Cardiac septum (tissue), 1 donor: Measurements from ENCODE around the gene MSH6. TPM values are rescaled to one million over a fixed set of nuclear protein-coding genes. Genes with fewer than 3 reads are reported as not detected.

Source experiments
- DNase-seq: peaks from one replicate; pipeline ENCODE4 v3.0.0-alpha.2; 2020; ENCODE audit warnings: low spot score
- intact Hi-C: fragments of 100-400 bp; cut with DNase I; formaldehyde crosslinking; loops from one replicate; pipeline ENCODE4 v1.14.0; 2022
- long read RNA-seq: library from polyadenylated mRNA; unstranded; transcript quantifications from one replicate; pipeline ENCODE4 v2.0.0, GENCODE V29; 2021
- total RNA-seq: library from RNA; stranded (reverse); fragmentation: NEBNext Ultra II Directional; extraction: Animal tissue kit (Norgen Biotek cat#: 25700); gene quantifications from one replicate; pipeline ENCODE4 v1.2.1, GENCODE V29; 2021
- donor health status: DM: no; HTN: no; CAD: no.

The MSH6 gene
- 22.0 TPM for total RNA-seq
- long read RNA-seq, full-length matches to known transcripts, result 10 of 12 reads
- long read RNA-seq, partial matches to known transcripts, result 2 of 12 reads
- long read RNA-seq, other reads (novel, unspliced or antisense), result 0 of 12 reads

- intact Hi-C loops, result loop anchor here (2.0 to 5.0 kb wide), 2 partner anchors 124 to 324 kb away; partner anchors contain the start of gene FBXO11
- DNase-seq, result peak; percentile 95
Observed at GRCh38 chr2:47782671-47783485, at the start of gene MSH6. TSS of gene MSH6 (plus strand) at chr2:47783145. CDS start at chr2:47783234, 89 bp downstream.

- intact Hi-C loops, result no loop called here
Observed at GRCh38 chr2:47735136-47735869, 47.6 kb upstream of the MSH6 start.

DNA sequence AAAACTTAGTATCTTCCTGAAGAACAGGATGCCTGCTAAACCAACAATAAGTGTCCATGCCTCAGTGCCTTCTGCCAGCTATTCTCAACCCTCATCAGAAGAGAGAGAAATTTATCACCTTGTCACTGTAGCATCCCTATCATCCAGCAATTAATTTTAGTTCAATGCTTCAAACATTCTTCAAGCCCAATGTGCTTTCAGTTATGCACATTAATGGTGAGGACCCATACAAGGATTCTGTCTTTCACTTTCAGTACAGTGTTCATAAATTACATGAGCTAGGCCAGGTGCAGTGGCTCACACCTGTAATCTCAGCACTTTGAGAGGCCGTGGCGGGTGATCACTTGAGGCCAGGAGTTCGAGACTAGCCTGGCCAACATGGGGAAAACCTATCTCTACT, 47.0 kb upstream of the MSH6 start:
- intact Hi-C loops, result no loop called here
- DNase-seq, result no peak

More at GRCh38 chr2:47735136-47735869, 47.6 kb upstream of the MSH6 start:
- DNase-seq, result no peak

DNA sequence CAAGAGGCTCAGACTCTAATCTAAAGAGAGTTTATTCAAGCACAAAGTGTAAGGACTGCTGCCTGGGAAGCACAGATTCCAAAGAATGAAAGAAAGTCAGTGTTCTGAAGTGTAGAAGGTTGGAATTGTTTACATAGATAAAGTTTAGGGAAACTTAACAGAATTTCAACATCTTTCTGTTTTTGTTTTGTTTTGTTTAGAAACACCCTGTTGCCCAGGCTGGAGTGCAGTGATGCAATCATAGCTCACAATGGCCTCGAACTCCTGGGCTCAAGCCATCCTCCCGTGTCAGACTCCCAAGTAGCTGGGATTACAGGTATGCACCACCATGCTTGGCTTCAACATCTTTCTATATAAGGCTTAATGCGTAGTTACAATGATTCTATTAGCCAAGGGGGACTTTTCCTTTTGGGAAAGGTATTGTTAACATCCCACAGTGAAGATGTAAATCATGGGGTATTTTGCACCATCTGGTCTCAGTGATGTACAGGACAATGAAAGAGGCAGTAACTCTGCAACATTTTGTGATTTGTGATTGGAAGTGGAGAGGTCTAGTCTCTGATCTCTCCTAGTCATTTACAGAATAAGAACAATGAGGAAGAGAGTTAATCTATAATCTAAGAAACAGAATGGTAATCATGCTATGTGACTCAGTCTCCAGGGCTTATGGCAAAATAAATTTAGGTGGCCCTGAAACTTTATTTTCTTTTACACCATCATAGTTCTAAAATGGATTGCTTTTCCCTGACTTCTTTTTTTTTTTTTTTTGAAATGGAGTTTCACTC, 45.6 kb upstream of the MSH6 start:
- intact Hi-C loops, result no loop called here

DNA sequence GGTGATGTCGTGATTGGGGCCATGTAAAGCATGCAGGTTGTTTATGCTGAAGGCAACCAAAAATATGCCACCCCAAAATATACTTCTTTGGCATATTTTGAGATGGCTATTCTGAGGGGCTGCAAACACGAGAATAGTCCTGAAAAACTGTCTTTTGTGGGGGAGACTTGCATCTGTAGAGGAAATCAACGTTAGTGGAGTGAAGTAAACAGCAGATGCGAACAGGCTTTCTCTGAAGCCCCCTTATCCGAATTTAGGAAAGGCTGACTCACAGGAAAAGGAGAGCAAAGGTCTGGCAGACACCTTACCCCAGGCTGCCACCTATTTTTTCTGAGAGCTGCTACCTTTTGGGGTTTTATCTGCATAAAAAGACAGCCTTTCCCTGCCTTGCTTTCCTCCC, 44.6 kb upstream of the MSH6 start:
- intact Hi-C loops, result no loop called here
- DNase-seq, result no peak

More for the DNA sequence above, 45.6 kb upstream of the MSH6 start:
- no peak for DNase-seq

- intact Hi-C loops, result no loop called here
- no peak for DNase-seq
Observed at GRCh38 chr2:47741101-47741500, 41.8 kb upstream of the MSH6 start.

DNA sequence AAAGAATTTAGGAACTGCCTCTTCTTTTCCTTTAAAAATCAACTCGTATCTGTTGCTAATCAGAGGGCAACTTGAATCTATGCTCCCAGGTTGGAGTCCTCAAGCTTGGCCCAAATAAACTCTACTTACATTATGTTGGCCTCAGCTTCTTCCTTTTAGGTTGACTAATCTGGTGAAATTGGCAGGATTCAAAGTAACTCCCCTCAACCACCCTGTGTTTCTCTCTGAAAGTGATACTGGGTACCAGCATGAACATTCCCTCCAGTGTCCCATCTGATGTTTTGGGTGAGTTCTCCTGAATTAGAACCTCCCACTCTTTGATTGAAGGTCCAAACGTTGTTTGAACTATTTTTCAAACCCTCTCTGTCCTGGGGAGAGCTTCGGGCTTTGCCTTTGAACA, 41.3 kb upstream of the MSH6 start:
- intact Hi-C loops, result no loop called here
- no peak for DNase-seq

- intact Hi-C loops, result no loop called here
- no peak for DNase-seq
Observed at GRCh38 chr2:47744074-47744473, 38.9 kb upstream of the MSH6 start.

DNA sequence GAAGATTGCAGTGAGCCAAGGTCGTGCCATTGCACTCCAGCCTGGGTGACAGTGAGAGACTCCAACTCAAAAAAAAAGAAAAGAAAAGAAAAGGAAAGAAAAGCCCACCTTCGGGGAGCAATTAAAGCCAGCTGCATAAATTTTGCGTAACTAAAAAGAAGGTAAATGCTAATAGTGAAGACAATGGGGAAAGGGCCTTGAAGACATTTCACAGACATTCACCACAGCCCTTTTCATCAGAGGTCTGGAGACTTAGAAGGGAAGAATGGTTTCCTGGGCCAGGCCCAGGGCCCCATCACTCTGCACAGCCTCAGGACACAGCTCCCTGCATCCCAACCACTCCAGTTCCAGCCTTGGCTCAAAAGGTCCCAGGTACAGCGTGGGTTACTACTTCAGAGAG, 35.1 kb upstream of the MSH6 start:
- intact Hi-C loops, result no loop called here
- no peak for DNase-seq

DNA sequence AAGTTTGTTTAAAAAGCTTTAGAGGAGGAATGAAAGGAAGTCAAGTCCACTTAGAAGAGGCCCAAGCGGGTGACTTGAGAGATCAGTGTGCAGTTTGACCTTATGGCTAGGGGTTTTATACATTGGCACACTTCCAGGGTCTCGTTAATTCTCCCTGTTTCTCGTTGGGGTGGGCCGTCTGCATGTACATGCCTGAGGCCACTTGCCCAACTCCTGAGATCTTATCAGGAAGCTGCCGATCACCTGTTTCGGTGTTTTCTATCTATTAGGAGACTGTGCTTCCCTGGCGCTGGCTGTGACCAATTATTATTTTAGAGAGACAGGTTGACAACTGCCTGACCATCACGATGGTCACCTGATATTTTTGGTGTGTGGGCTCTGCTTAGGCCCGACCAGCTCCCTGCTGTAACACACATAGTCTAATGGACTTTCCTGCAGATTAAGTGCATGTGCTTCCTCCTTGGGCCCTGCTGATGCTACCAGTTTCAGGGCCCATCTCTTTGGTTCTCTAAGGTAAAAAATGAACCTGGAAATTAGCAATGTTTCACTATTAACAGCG, 31.0 kb upstream of the MSH6 start:
- DNase-seq, result no peak
- intact Hi-C loops, result no loop called here

DNA sequence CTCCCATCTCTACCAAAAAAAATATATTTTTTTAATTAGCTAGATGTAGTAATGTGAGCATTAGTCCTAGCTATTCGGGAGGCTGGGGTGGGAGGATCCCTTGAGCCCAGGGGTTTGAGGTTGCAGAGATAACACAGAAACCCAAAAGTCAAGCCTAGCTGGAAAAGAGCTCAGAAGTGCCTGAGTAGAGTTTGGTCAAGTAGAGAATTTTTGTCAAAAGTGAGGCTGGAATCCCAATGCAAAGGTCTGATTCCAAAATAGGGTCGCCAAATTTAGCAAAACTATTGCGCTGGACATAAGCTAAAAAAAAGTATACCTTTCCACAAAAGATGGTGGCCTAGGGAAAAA, 15.5 kb upstream of the MSH6 start:
- no peak for DNase-seq
- intact Hi-C loops, result no loop called here

DNA sequence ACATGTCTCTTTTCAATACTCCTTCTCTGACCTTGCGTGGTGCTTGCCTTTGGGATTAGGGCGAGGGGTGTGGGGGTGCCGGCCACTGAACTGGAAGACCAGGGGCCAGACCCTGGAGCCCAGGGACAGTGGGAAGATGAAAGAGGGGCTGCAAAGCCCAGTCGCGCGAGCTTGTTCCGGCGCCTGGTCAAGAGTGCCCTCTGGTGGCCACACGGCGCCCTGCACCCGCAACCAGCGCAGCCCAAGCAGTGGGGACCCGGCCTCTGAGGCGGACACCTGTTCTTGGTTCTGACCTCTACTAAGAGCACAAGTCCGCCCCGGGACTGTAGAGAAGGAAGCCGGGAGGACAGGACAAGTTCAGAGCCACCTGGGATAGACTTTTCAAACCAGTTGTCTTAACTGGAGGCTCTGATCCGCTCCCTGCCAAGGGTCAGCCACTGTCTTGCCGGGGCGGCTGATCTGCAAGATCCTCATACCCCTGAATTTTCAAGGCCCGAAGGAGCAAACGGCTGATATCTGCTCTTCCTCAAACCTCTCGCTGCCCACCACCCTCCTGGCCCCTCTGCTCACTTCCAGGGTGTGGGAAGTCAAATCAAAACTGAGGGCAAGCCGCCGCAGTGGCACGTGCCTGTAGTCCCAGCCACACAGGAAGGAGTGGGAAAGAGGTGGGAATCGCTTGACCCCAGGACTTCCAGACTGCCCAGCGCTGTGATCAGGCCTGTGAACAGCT, 14.9 kb upstream of the MSH6 start:
- peak; percentile 89 for DNase-seq
- intact Hi-C loops, result loop anchor here (2.0 kb wide), 1 partner anchor 331 kb away; no protein-coding TSS in a partner anchor

DNA sequence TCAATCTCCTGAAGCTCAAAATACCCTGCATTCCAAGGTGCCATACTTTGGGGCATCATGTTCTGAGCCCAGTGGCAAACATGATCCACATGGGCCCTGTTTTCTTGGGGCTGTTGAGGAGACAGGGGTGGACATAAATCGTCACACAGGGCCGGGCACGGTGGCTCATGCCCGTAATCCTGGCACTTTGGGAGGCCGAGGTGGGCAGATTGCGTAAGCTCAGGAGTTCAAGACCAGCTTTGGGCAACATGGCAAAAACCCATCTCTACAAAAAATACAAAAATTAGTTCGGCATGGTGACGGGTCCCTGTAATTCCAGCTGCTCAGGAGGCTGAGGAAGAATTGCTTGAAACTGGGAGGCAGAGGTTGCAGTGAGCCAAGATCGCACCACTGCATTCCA, 13.6 kb upstream of the MSH6 start:
- intact Hi-C loops, result loop anchor here (2.0 kb wide), 1 partner anchor 333 kb away; no protein-coding TSS in a partner anchor
- DNase-seq, result no peak

DNA sequence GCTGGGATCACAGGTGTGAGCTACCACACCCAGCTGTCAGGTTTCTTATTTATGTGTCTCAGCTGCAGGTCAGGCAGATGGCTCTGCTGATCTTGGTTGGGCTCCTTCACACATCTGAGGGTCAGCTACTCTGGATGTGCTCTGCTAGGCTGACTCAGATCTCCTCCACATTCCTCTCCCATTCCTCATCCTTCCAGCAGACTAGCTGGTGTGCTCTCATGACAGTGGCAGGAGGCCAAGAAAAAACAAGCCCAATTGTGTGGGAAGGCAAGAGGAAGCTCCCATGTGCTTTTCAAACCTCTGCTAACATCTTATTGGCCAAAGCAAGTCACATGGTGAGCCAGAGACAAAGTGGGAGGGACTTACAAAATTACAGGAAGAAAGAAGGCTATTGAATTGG, 11.7 kb upstream of the MSH6 start:
- DNase-seq, result no peak
- intact Hi-C loops, result no loop called here

DNA sequence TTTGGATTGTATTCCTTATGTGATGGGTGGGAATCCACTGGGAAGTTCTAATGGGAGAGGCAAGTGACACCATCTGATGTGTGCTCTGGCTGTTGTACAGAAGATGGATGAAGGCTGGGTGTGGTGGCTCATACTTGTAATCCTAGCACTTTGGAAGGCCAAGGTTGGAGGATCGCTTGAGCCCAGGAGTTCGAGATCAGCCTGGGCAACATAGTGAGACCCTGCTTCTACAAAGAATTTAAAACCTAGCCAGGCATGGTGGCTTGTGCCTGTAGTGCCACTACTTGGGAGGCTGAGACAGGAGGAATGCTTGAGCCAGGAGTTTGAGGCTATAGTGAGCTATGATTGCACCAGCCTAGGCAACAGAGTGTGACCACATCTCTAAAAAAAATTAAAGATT, 10.6 kb upstream of the MSH6 start:
- DNase-seq, result no peak
- intact Hi-C loops, result no loop called here

- no peak for DNase-seq
- intact Hi-C loops, result no loop called here
Observed at GRCh38 chr2:47774567-47774966, 8.4 kb upstream of the MSH6 start.

GRCh38 chr2:47777277-47777937, 5.5 kb upstream of the MSH6 start:
- intact Hi-C loops, result no loop called here
- DNase-seq, result no peak

GRCh38 chr2:47778698-47779425, 4.1 kb upstream of the MSH6 start:
- intact Hi-C loops, result no loop called here
- peak; percentile 61 for DNase-seq
